Measurements from ENCODE around the gene GNAL. TPM values are rescaled to one million over a fixed set of nuclear protein-coding genes. Genes with fewer than 3 reads are reported as not detected.

GNAL gene
- total RNA-seq, 1 experiment from 2014 or later: 0.15 TPM

- H3K27me3 ChIP-seq (ENCODE audit: low read length): peaks cover 12% of the 10 kb centered on the region
- H3F3A ChIP-seq (ENCODE audit: low read length, unreplicated experiment): no peaks in the 10 kb centered on the region
- no peaks in the 10 kb centered on the region for H4K20me1 ChIP-seq (ENCODE audit: low read length)
- H3K36me3 ChIP-seq (ENCODE audit: low read depth, low read length): no peaks in the 10 kb centered on the region
- no peaks in the 10 kb centered on the region for H3K4me1 ChIP-seq (ENCODE audit: insufficient read depth, low read length)
- ATAC-seq (no peak), DNase-seq (no peak)
- H3K79me2 ChIP-seq (ENCODE audit: low read length): no peaks in the 10 kb centered on the region
- TF ChIP-seq EZH2 (IDR thresholded peaks at IDR 0.05; ENCODE audit: low read length, unreplicated experiment): no peak
- TF ChIP-seq, protein P1, sequence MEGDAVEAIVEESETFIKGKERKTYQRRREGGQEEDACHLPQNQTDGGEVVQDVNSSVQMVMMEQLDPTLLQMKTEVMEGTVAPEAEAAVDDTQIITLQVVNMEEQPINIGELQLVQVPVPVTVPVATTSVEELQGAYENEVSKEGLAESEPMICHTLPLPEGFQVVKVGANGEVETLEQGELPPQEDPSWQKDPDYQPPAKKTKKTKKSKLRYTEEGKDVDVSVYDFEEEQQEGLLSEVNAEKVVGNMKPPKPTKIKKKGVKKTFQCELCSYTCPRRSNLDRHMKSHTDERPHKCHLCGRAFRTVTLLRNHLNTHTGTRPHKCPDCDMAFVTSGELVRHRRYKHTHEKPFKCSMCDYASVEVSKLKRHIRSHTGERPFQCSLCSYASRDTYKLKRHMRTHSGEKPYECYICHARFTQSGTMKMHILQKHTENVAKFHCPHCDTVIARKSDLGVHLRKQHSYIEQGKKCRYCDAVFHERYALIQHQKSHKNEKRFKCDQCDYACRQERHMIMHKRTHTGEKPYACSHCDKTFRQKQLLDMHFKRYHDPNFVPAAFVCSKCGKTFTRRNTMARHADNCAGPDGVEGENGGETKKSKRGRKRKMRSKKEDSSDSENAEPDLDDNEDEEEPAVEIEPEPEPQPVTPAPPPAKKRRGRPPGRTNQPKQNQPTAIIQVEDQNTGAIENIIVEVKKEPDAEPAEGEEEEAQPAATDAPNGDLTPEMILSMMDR (conservative IDR thresholded peaks at IDR 0.05; ENCODE audit: low read depth, low read length): no peak
- TF ChIP-seq EZH2phosphoT487 (IDR thresholded peaks at IDR 0.05; ENCODE audit: borderline replicate concordance, low read length): no peak
- POLR2A ChIA-PET (ENCODE audit: unreplicated experiment): no interaction called here
- no peak overlapping the region for H2AFZ ChIP-seq (ENCODE audit: low read length)
- no TSS peak for BruUV-seq (replicated peaks)
- H3K4me3 ChIP-seq (ENCODE audit: low read length): no peak overlapping the region
- intact Hi-C loops (cut with micrococcal nuclease): no loop called here
- CTCF ChIA-PET: no interaction called here
- H3K9me3 ChIP-seq (ENCODE audit: low read length): no peaks in the 10 kb centered on the region
- no peak overlapping the region for H3K9ac ChIP-seq (ENCODE audit: low read length)
- no peak overlapping the region for H3K27ac ChIP-seq (ENCODE audit: low read length)
- H3K4me2 ChIP-seq (ENCODE audit: low read length): no peak overlapping the region
- no peaks in the 10 kb centered on the region for H3K9me2 ChIP-seq (replicated peaks; ENCODE audit: low read length)
Observed at GRCh38 chr18:11821643-11822237, 132.7 kb downstream of the GNAL start.

DNA sequence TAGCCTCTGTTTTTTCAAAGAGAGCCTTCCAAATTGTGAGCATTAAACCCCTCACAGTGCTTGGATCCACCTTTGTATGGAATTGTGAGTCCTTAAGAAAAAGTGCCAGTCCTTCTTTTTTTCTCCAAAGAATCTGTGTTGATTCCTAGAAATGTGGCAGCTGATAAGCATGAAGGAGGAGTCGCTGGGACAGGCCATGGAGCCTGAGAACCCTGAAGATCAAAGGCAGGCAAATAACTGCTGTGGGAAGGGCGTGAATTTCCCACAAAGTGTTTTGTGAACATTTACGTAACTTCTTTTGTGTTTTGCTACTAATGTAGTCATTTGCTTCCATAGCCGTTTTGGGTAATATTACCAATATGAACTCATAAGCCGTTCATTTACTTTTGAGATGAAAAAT lies 134.5 kb downstream of the GNAL start:
- ChIA-PET POLR2A (ENCODE audit: unreplicated experiment) (no interaction called here), CTCF (no interaction called here)
- DNase-seq (no peak), ATAC-seq (no peak)
- Histone ChIP-seq H3K4me1 (ENCODE audit: insufficient read depth, low read length) (no peaks in the 10 kb centered on the region), H3K79me2 (ENCODE audit: low read length) (no peaks in the 10 kb centered on the region), H2AFZ (ENCODE audit: low read length) (no peak overlapping the region), H3F3A (ENCODE audit: low read length, unreplicated experiment) (no peaks in the 10 kb centered on the region), H3K4me2 (ENCODE audit: low read length) (no peak overlapping the region), H3K9me3 (ENCODE audit: low read length) (no peaks in the 10 kb centered on the region), H3K9ac (ENCODE audit: low read length) (no peak overlapping the region), H3K27me3 (ENCODE audit: low read length) (peaks cover 9% of the 10 kb centered on the region), H3K9me2 (replicated peaks; ENCODE audit: low read length) (no peaks in the 10 kb centered on the region), H3K4me3 (ENCODE audit: low read length) (no peak overlapping the region), H3K27ac (ENCODE audit: low read length) (no peak overlapping the region), H3K36me3 (ENCODE audit: low read depth, low read length) (no peaks in the 10 kb centered on the region), H4K20me1 (ENCODE audit: low read length) (no peaks in the 10 kb centered on the region)
- TF ChIP-seq, protein P1 (conservative IDR thresholded peaks at IDR 0.05; ENCODE audit: low read depth, low read length): no peak
- TF ChIP-seq EZH2phosphoT487 (IDR thresholded peaks at IDR 0.05; ENCODE audit: borderline replicate concordance, low read length) (no peak), EZH2 (IDR thresholded peaks at IDR 0.05; ENCODE audit: low read length, unreplicated experiment) (no peak)
- intact Hi-C loops (cut with micrococcal nuclease): no loop called here
- no TSS peak for BruUV-seq (replicated peaks)

DNA sequence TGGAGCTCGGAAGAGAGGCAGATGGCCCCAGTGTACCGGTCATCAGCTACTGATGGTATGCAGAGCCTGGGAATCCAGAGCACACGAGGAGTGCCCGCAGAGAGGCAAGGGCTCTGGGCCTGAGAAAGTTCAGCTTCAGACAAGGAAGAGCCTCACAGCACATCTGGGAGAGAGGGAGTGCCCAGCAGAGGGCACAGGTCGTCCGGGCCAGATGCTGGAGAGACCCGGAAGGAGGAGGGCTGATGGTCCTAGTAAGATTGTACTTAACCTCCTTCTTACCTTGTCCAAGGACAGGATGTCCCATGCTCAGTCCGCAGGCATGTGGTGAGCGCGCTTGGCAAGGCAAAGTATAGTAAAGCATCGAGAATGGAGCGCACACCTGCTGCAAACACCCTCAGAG lies 137.8 kb downstream of the GNAL start:
- no peaks in the 10 kb centered on the region for H3K79me2 ChIP-seq (ENCODE audit: low read length)
- H3K36me3 ChIP-seq (ENCODE audit: low read depth, low read length): no peaks in the 10 kb centered on the region
- no peaks in the 10 kb centered on the region for H3K9me2 ChIP-seq (replicated peaks; ENCODE audit: low read length)
- TF ChIP-seq, protein P1 (conservative IDR thresholded peaks at IDR 0.05; ENCODE audit: low read depth, low read length): no peak
- TF ChIP-seq EZH2phosphoT487 (IDR thresholded peaks at IDR 0.05; ENCODE audit: borderline replicate concordance, low read length) (no peak), EZH2 (IDR thresholded peaks at IDR 0.05; ENCODE audit: low read length, unreplicated experiment) (no peak)
- ChIA-PET CTCF (no interaction called here), POLR2A (ENCODE audit: unreplicated experiment) (no interaction called here)
- H3K4me2 ChIP-seq (ENCODE audit: low read length): no peak overlapping the region
- ATAC-seq: no peak
- H4K20me1 ChIP-seq (ENCODE audit: low read length): no peaks in the 10 kb centered on the region
- H2AFZ ChIP-seq (ENCODE audit: low read length): no peak overlapping the region
- H3K9ac ChIP-seq (ENCODE audit: low read length): no peak overlapping the region
- H3K9me3 ChIP-seq (ENCODE audit: low read length): no peaks in the 10 kb centered on the region
- no peaks in the 10 kb centered on the region for H3K27me3 ChIP-seq (ENCODE audit: low read length)
- H3K27ac ChIP-seq (ENCODE audit: low read length): no peak overlapping the region
- intact Hi-C loops (cut with micrococcal nuclease): no loop called here
- H3K4me1 ChIP-seq (ENCODE audit: insufficient read depth, low read length): no peaks in the 10 kb centered on the region
- H3F3A ChIP-seq (ENCODE audit: low read length, unreplicated experiment): no peaks in the 10 kb centered on the region
- DNase-seq: no peak
- no TSS peak for BruUV-seq (replicated peaks)
- H3K4me3 ChIP-seq (ENCODE audit: low read length): no peak overlapping the region
